Measurements from ENCODE around the gene SYNPO2L.

The SYNPO2L gene

GRCh38 chr10:73634421-73634820 is 21.4 kb downstream of the SYNPO2L start:
- no peaks in the 10 kb centered on the region for H3K36me3 ChIP-seq (replicated peaks in 1 of 2; ENCODE audit: control insufficient read depth in 2 of 2, insufficient read depth in 2 of 2, low read length in 2 of 2)
- H3K4me1 ChIP-seq (ENCODE audit: control insufficient read depth in 2 of 2, insufficient read depth in 1 of 2, low read depth in 1 of 2, low read length in 2 of 2) = no peaks in the 10 kb centered on the region
- H2AFZ ChIP-seq (ENCODE audit: low read length) = no peak overlapping the region
- DNase-seq (ENCODE audit: low spot score) = no peak
- H4K8ac ChIP-seq (ENCODE audit: low read depth, low read length) = no peak overlapping the region
- no peak overlapping the region for H3K23ac ChIP-seq (ENCODE audit: low read depth, low read length, poor library complexity)
- no peaks in the 10 kb centered on the region for H3K79me1 ChIP-seq (ENCODE audit: low read depth, low read length)
- H4K91ac ChIP-seq (ENCODE audit: low read depth, low read length, poor library complexity) = no peak overlapping the region
- H3K4me2 ChIP-seq (ENCODE audit: insufficient read depth, low read length, poor library complexity, severe bottlenecking) = no peak overlapping the region
- peak overlapping the region; percentile 80 for H2BK12ac ChIP-seq (ENCODE audit: low read length)
- no peak overlapping the region for H3K4ac ChIP-seq (ENCODE audit: low read length)
- H3K27ac ChIP-seq (replicated peaks; ENCODE audit: low read length) = no peak overlapping the region
- no peaks in the 10 kb centered on the region for H3K9me3 ChIP-seq (replicated peaks in 1 of 2; ENCODE audit: control insufficient read depth in 2 of 2, insufficient read depth in 1 of 2, low read depth in 1 of 2, low read length in 2 of 2)
- H3K4me3 ChIP-seq (ENCODE audit: low read length in 2 of 2) = no peak overlapping the region
- H3K14ac ChIP-seq (ENCODE audit: low read length) = no peak overlapping the region
- H3K27me3 ChIP-seq (ENCODE audit: control insufficient read depth in 3 of 3, insufficient read depth in 3 of 3, low read depth in 1 of 3, low read length in 3 of 3) = no peaks in the 10 kb centered on the region
- no peak overlapping the region for H2BK120ac ChIP-seq (ENCODE audit: low read depth, low read length)
- H3K9ac ChIP-seq (ENCODE audit: low read depth, low read length, poor library complexity) = peak overlapping the region; percentile 30
- H2AK5ac ChIP-seq (ENCODE audit: low read depth, low read length) = peak overlapping the region; percentile 63
- peak overlapping the region; percentile 87 for H2BK15ac ChIP-seq (ENCODE audit: low read length)
- peak overlapping the region; percentile 39 for H3K18ac ChIP-seq (ENCODE audit: low read length)
- no CpG with 5 or more reads among the region's 5 CpGs for WGBS, 2 donors (ENCODE audit: extremely low coverage in 2 of 2, insufficient read length in 2 of 2, insufficient replicate concordance in 1 of 2)
- H2BK5ac ChIP-seq (ENCODE audit: low read length) = no peak overlapping the region

GRCh38 chr10:73629165-73629564 is 26.7 kb downstream of the SYNPO2L start:
- H3K9me3 ChIP-seq (replicated peaks in 1 of 2; ENCODE audit: control insufficient read depth in 2 of 2, insufficient read depth in 1 of 2, low read depth in 1 of 2, low read length in 2 of 2) = no peaks in the 10 kb centered on the region
- peaks cover 0 to 5% of the 10 kb centered on the region in 2 donors for H3K4me1 ChIP-seq (ENCODE audit: control insufficient read depth in 2 of 2, insufficient read depth in 1 of 2, low read depth in 1 of 2, low read length in 2 of 2)
- no peak overlapping the region for H4K8ac ChIP-seq (ENCODE audit: low read depth, low read length)
- H3K79me1 ChIP-seq (ENCODE audit: low read depth, low read length) = no peaks in the 10 kb centered on the region
- no peak overlapping the region for H3K4ac ChIP-seq (ENCODE audit: low read length)
- no peak overlapping the region for H3K27ac ChIP-seq (replicated peaks; ENCODE audit: low read length)
- H2BK5ac ChIP-seq (ENCODE audit: low read length) = no peak overlapping the region
- H3K4me2 ChIP-seq (ENCODE audit: insufficient read depth, low read length, poor library complexity, severe bottlenecking) = no peak overlapping the region
- H3K9ac ChIP-seq (ENCODE audit: low read depth, low read length, poor library complexity) = no peak overlapping the region
- H2AFZ ChIP-seq (ENCODE audit: low read length) = no peak overlapping the region
- H3K18ac ChIP-seq (ENCODE audit: low read length) = no peak overlapping the region
- no peaks in the 10 kb centered on the region for H3K27me3 ChIP-seq (ENCODE audit: control insufficient read depth in 3 of 3, insufficient read depth in 3 of 3, low read depth in 1 of 3, low read length in 3 of 3)
- H2AK5ac ChIP-seq (ENCODE audit: low read depth, low read length) = no peak overlapping the region
- H2BK15ac ChIP-seq (ENCODE audit: low read length) = no peak overlapping the region
- H3K14ac ChIP-seq (ENCODE audit: low read length) = no peak overlapping the region
- no peak overlapping the region for H2BK12ac ChIP-seq (ENCODE audit: low read length)
- no CpG with 5 or more reads among the region's 5 CpGs for WGBS, 2 donors (ENCODE audit: extremely low coverage in 2 of 2, insufficient read length in 2 of 2, insufficient replicate concordance in 1 of 2)
- no peak overlapping the region for H3K23ac ChIP-seq (ENCODE audit: low read depth, low read length, poor library complexity)
- H3K4me3 ChIP-seq (ENCODE audit: low read length in 2 of 2) = no peak overlapping the region
- H3K36me3 ChIP-seq (replicated peaks in 1 of 2; ENCODE audit: control insufficient read depth in 2 of 2, insufficient read depth in 2 of 2, low read length in 2 of 2) = no peaks in the 10 kb centered on the region
- H4K91ac ChIP-seq (ENCODE audit: low read depth, low read length, poor library complexity) = no peak overlapping the region
- no peak overlapping the region for H2BK120ac ChIP-seq (ENCODE audit: low read depth, low read length)
- no peak for DNase-seq (ENCODE audit: low spot score)

GRCh38 chr10:73628405-73628804 is 27.4 kb downstream of the SYNPO2L start:
- Histone ChIP-seq H3K4ac (ENCODE audit: low read length) (no peak overlapping the region), H4K8ac (ENCODE audit: low read depth, low read length) (peak overlapping the region; percentile 6), H4K91ac (ENCODE audit: low read depth, low read length, poor library complexity) (no peak overlapping the region), H3K36me3 (replicated peaks in 1 of 2; ENCODE audit: control insufficient read depth in 2 of 2, insufficient read depth in 2 of 2, low read length in 2 of 2) (peaks cover 0 to 2% of the 10 kb centered on the region in 2 donors), H3K23ac (ENCODE audit: low read depth, low read length, poor library complexity) (no peak overlapping the region), H3K18ac (ENCODE audit: low read length) (no peak overlapping the region), H3K4me2 (ENCODE audit: insufficient read depth, low read length, poor library complexity, severe bottlenecking) (no peak overlapping the region), H3K9me3 (replicated peaks in 1 of 2; ENCODE audit: control insufficient read depth in 2 of 2, insufficient read depth in 1 of 2, low read depth in 1 of 2, low read length in 2 of 2) (no peaks in the 10 kb centered on the region), H3K4me3 (ENCODE audit: low read length in 2 of 2) (no peak overlapping the region), H3K14ac (ENCODE audit: low read length) (no peak overlapping the region), H2BK5ac (ENCODE audit: low read length) (no peak overlapping the region), H2BK12ac (ENCODE audit: low read length) (no peak overlapping the region), H3K9ac (ENCODE audit: low read depth, low read length, poor library complexity) (no peak overlapping the region), H2AK5ac (ENCODE audit: low read depth, low read length) (no peak overlapping the region), H2BK120ac (ENCODE audit: low read depth, low read length) (no peak overlapping the region), H2BK15ac (ENCODE audit: low read length) (no peak overlapping the region), H3K4me1 (ENCODE audit: control insufficient read depth in 2 of 2, insufficient read depth in 1 of 2, low read depth in 1 of 2, low read length in 2 of 2) (peaks cover 0 to 5% of the 10 kb centered on the region in 2 donors), H2AFZ (ENCODE audit: low read length) (no peak overlapping the region), H3K79me1 (ENCODE audit: low read depth, low read length) (no peaks in the 10 kb centered on the region), H3K27me3 (ENCODE audit: control insufficient read depth in 3 of 3, insufficient read depth in 3 of 3, low read depth in 1 of 3, low read length in 3 of 3) (no peaks in the 10 kb centered on the region), H3K27ac (replicated peaks; ENCODE audit: low read length) (no peak overlapping the region)
- no peak for DNase-seq (ENCODE audit: low spot score)
- no CpG with 5 or more reads among the region's 7 CpGs for WGBS, 2 donors (ENCODE audit: extremely low coverage in 2 of 2, insufficient read length in 2 of 2, insufficient replicate concordance in 1 of 2)

GRCh38 chr10:73627300-73627699 is 28.5 kb downstream of the SYNPO2L start:
- no peaks in the 10 kb centered on the region for H3K27me3 ChIP-seq (ENCODE audit: control insufficient read depth in 3 of 3, insufficient read depth in 3 of 3, low read depth in 1 of 3, low read length in 3 of 3)
- H3K27ac ChIP-seq (replicated peaks; ENCODE audit: low read length) = no peak overlapping the region
- no peak overlapping the region for H2AFZ ChIP-seq (ENCODE audit: low read length)
- no peak overlapping the region for H3K4me3 ChIP-seq (ENCODE audit: low read length in 2 of 2)
- no peak overlapping the region for H4K8ac ChIP-seq (ENCODE audit: low read depth, low read length)
- no peaks in the 10 kb centered on the region for H3K9me3 ChIP-seq (replicated peaks in 1 of 2; ENCODE audit: control insufficient read depth in 2 of 2, insufficient read depth in 1 of 2, low read depth in 1 of 2, low read length in 2 of 2)
- no CpG with 5 or more reads among the region's 6 CpGs for WGBS, 2 donors (ENCODE audit: extremely low coverage in 2 of 2, insufficient read length in 2 of 2, insufficient replicate concordance in 1 of 2)
- no peak overlapping the region for H3K4me2 ChIP-seq (ENCODE audit: insufficient read depth, low read length, poor library complexity, severe bottlenecking)
- no peak overlapping the region for H2BK120ac ChIP-seq (ENCODE audit: low read depth, low read length)
- peaks cover 0 to 6% of the 10 kb centered on the region in 2 donors for H3K4me1 ChIP-seq (ENCODE audit: control insufficient read depth in 2 of 2, insufficient read depth in 1 of 2, low read depth in 1 of 2, low read length in 2 of 2)
- H4K91ac ChIP-seq (ENCODE audit: low read depth, low read length, poor library complexity) = no peak overlapping the region
- no peak overlapping the region for H2AK5ac ChIP-seq (ENCODE audit: low read depth, low read length)
- H3K23ac ChIP-seq (ENCODE audit: low read depth, low read length, poor library complexity) = no peak overlapping the region
- H2BK5ac ChIP-seq (ENCODE audit: low read length) = no peak overlapping the region
- no peak for DNase-seq (ENCODE audit: low spot score)
- no peak overlapping the region for H2BK15ac ChIP-seq (ENCODE audit: low read length)
- H2BK12ac ChIP-seq (ENCODE audit: low read length) = no peak overlapping the region
- no peak overlapping the region for H3K14ac ChIP-seq (ENCODE audit: low read length)
- H3K9ac ChIP-seq (ENCODE audit: low read depth, low read length, poor library complexity) = no peak overlapping the region
- H3K36me3 ChIP-seq (replicated peaks in 1 of 2; ENCODE audit: control insufficient read depth in 2 of 2, insufficient read depth in 2 of 2, low read length in 2 of 2) = peaks cover 0 to 11% of the 10 kb centered on the region in 2 donors
- H3K18ac ChIP-seq (ENCODE audit: low read length) = no peak overlapping the region
- H3K79me1 ChIP-seq (ENCODE audit: low read depth, low read length) = no peaks in the 10 kb centered on the region
- no peak overlapping the region for H3K4ac ChIP-seq (ENCODE audit: low read length)
